CD14-positive monocyte (primary cell): Measurements from ENCODE around the gene NSG1. TPM values are rescaled to one million over a fixed set of nuclear protein-coding genes. Genes with fewer than 3 reads are reported as not detected.
A peak's percentile ranks its signal among the peaks of the same experiment; 100 is the strongest.

ENCODE experiments used
- DNase-seq, 3 donors: peaks; one replicate each; pipeline ENCODE4 v3.0.0-alpha.2; 2011 to 2022
- H2AFZ ChIP-seq: 2 replicates; pipeline ENCODE4 v1.6.0; 2012; ENCODE audit warnings: mild to moderate bottlenecking, low read depth, low read length, inconsistent platforms; ENCODE audit not compliant: insufficient read depth, poor library complexity, severe bottlenecking
- H3K27ac ChIP-seq, 2 donors: 1 replicate in 1 of 2; 2 replicates in 1 of 2; pipeline ENCODE4 v1.5.1; 2012 to 2013; ENCODE audit warnings: low read length in 2 of 2, control low read depth in 1 of 2, inconsistent platforms in 1 of 2, low read depth in 1 of 2, mild to moderate bottlenecking in 1 of 2
- H3K27me3 ChIP-seq, 2 donors: one replicate each; pipeline versions ENCODE4 v1.6.0 to v1.6.1; 2011 to 2013; ENCODE audit warnings: low read length in 2 of 2; ENCODE audit not compliant: control insufficient read depth in 2 of 2, insufficient read depth in 2 of 2
- H3K36me3 ChIP-seq, 2 donors: replicated peaks in 1 of 2; 1 replicate in 1 of 2; 2 replicates in 1 of 2; pipeline versions ENCODE4 v1.5.1 to v1.6.1; 2012 to 2013; ENCODE audit warnings: low read length in 2 of 2, control low read depth in 1 of 2, inconsistent platforms in 1 of 2, mild to moderate bottlenecking in 1 of 2; ENCODE audit not compliant: insufficient read depth in 2 of 2, control insufficient read depth in 1 of 2
- H3K4me1 ChIP-seq, 2 donors: 1 replicate in 1 of 2; 2 replicates in 1 of 2; pipeline versions ENCODE4 v1.5.1 to v1.6.1; 2012 to 2013; ENCODE audit warnings: low read length in 2 of 2, control low read depth in 1 of 2, inconsistent platforms in 1 of 2, mild to moderate bottlenecking in 1 of 2, moderate library complexity in 1 of 2; ENCODE audit not compliant: insufficient read depth in 2 of 2, control insufficient read depth in 1 of 2
- H3K4me2 ChIP-seq: replicated peaks from 2 replicates; pipeline ENCODE3; 2012; ENCODE audit warnings: low read length, moderate library complexity, mild to moderate bottlenecking; ENCODE audit not compliant: poor library complexity, severe bottlenecking; ENCODE audit errors: extremely low read depth
- H3K4me3 ChIP-seq, 3 experiments: fragments of 200-600 bp in 1 of 3; sonication (generic) in 1 of 3; replicated peaks in 1 of 3; 1 replicate in 2 of 3; 2 replicates in 1 of 3; pipeline ENCODE4 v1.5.1; 2011 to 2013; ENCODE audit warnings: low read length in 3 of 3, mild to moderate bottlenecking in 3 of 3, control low read depth in 2 of 3, low read depth in 2 of 3, inconsistent platforms in 1 of 3, moderate library complexity in 1 of 3
- H3K79me2 ChIP-seq: 2 replicates; pipeline ENCODE4 v1.6.0; 2012; ENCODE audit warnings: mild to moderate bottlenecking, control low read depth, inconsistent platforms, low read length, moderate library complexity; ENCODE audit not compliant: insufficient read depth
- H3K9ac ChIP-seq: 2 replicates; pipeline ENCODE4 v1.6.0; 2017; ENCODE audit warnings: low read length, mild to moderate bottlenecking; ENCODE audit not compliant: insufficient read depth, poor library complexity, severe bottlenecking
- H3K9me3 ChIP-seq, 2 donors: replicated peaks in 1 of 2; 1 replicate in 1 of 2; 2 replicates in 1 of 2; pipeline versions ENCODE4 v1.5.1 to v1.6.1; 2012 to 2013; ENCODE audit warnings: low read length in 2 of 2, control low read depth in 1 of 2; ENCODE audit not compliant: control insufficient read depth in 1 of 2, insufficient read depth in 1 of 2
- H4K20me1 ChIP-seq: 2 replicates; pipeline ENCODE4 v1.6.0; 2012; ENCODE audit warnings: mild to moderate bottlenecking, low read length, control low read depth, moderate library complexity; ENCODE audit not compliant: insufficient read depth
- H3K27ac Mint-ChIP-seq, 7 donors: one replicate each; pipeline ENCODE4 v1.8.0; 2020; ENCODE audit warnings: mild to moderate bottlenecking in 7 of 7, mixed read lengths in 7 of 7, moderate library complexity in 6 of 7, inconsistent platforms in 2 of 7
- H3K27me3 Mint-ChIP-seq, 3 donors: one replicate each; pipeline ENCODE4 v1.8.0; 2021 to 2022; ENCODE audit warnings: low read depth in 3 of 3, mild to moderate bottlenecking in 3 of 3, mixed read lengths in 3 of 3, moderate library complexity in 3 of 3, inconsistent platforms in 1 of 3
- H3K36me3 Mint-ChIP-seq, 2 donors: one replicate each; pipeline ENCODE4 v1.8.0; 2020; ENCODE audit warnings: mixed read lengths in 2 of 2, inconsistent platforms in 1 of 2, mild to moderate bottlenecking in 1 of 2
- H3K4me1 Mint-ChIP-seq: one replicate; pipeline ENCODE4 v1.8.0; 2020; ENCODE audit warnings: mild to moderate bottlenecking, mixed read lengths
- H3K4me3 Mint-ChIP-seq, 2 donors: one replicate each; pipeline ENCODE4 v1.8.0; 2020; ENCODE audit warnings: mild to moderate bottlenecking in 2 of 2, mixed read lengths in 2 of 2, moderate library complexity in 1 of 2
- H3K9me3 Mint-ChIP-seq, 7 donors: one replicate each; pipeline ENCODE4 v1.8.0; 2020 to 2022; ENCODE audit warnings: mixed read lengths in 7 of 7, mild to moderate bottlenecking in 6 of 7, moderate library complexity in 6 of 7, inconsistent platforms in 2 of 7
- CTCF ChIP-seq: fragments of 200-600 bp; IDR thresholded peaks from one replicate; pipeline ENCODE4 v1.8.0; 2022; ENCODE audit warnings: antibody characterized with exemption, mild to moderate bottlenecking
- WGBS: methylation state at CpG from one replicate; pipeline ENCODE4 v1.1.5; 2013; ENCODE audit warnings: missing lambda C conversion rate; ENCODE audit not compliant: insufficient coverage; 5-methylcytosine and 5-hydroxymethylcytosine counted together
- intact Hi-C, 2 donors: fragments of 100-400 bp; cut with micrococcal nuclease; formaldehyde crosslinking; loops; one replicate each; pipeline versions ENCODE4 v1.15.0 to v1.15.1; 2023
- polyA plus RNA-seq, 3 donors: library from polyadenylated mRNA; depleted of rRNA in 1 of 3; unstranded in 2 of 3; stranded (reverse) in 1 of 3; fragments of 300-500 nt in 2 of 3; fragments of >200 nt in 1 of 3; fragmentation: Illumina TruSeq in 2 of 3; gene quantifications; 1 replicate in 2 of 3; 2 replicates in 1 of 3; pipeline ENCODE4 v1.2.3, GENCODE V29; 2012 to 2021

NSG1 gene
- polyA plus RNA-seq, 3 donors: 0.10 TPM; not detected in 2

DNA sequence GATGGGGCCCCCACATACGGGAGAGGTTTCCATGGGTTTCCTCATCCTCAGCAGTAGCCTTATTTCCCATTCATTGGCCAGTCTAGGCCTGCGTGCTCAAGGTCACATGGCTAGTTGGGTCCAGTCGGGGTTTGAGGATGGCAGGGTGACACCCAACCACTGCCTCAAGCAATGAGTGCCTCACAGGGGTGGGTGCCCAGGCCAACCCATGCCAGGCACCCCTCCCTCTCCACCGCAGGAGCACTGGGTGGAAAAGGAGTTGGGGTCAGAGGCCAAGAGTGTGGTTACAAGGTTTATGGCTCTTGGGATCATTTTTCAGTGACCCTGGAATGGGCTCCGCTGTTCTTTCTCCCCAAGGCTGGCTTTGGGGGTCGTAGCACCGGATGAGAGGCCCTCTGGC lies 3.1 kb downstream of the NSG1 start:
- peaks cover 0 to 6% (median 2%) of the 10 kb centered on the region in 7 donors for H3K9me3 Mint-ChIP-seq
- H3K36me3 Mint-ChIP-seq: no peaks in the 10 kb centered on the region
- peaks cover 35 to 64% (median 52%) of the 10 kb centered on the region in 3 donors for H3K27me3 Mint-ChIP-seq
- Histone ChIP-seq H2AFZ (no peak overlapping the region), H3K27ac (no peak overlapping the region), H3K4me2 (no peak overlapping the region), H3K4me1 (no peaks in the 10 kb centered on the region), H4K20me1 (no peaks in the 10 kb centered on the region), H3K36me3 (no peaks in the 10 kb centered on the region), H3K9me3 (no peaks in the 10 kb centered on the region), H3K4me3 (no peak overlapping the region), H3K79me2 (no peaks in the 10 kb centered on the region), H3K9ac (no peak overlapping the region), H3K27me3 (peaks cover 13 to 39% of the 10 kb centered on the region in 2 donors)
- intact Hi-C loops: no loop called here
- no peak for DNase-seq
- H3K4me3 Mint-ChIP-seq: no peak overlapping the region
- no peak for TF ChIP-seq CTCF
- H3K27ac Mint-ChIP-seq: no peak overlapping the region
- 63% methylated on average over 4 of the region's 7 CpGs for WGBS
- H3K4me1 Mint-ChIP-seq: peaks cover 4% of the 10 kb centered on the region

DNA sequence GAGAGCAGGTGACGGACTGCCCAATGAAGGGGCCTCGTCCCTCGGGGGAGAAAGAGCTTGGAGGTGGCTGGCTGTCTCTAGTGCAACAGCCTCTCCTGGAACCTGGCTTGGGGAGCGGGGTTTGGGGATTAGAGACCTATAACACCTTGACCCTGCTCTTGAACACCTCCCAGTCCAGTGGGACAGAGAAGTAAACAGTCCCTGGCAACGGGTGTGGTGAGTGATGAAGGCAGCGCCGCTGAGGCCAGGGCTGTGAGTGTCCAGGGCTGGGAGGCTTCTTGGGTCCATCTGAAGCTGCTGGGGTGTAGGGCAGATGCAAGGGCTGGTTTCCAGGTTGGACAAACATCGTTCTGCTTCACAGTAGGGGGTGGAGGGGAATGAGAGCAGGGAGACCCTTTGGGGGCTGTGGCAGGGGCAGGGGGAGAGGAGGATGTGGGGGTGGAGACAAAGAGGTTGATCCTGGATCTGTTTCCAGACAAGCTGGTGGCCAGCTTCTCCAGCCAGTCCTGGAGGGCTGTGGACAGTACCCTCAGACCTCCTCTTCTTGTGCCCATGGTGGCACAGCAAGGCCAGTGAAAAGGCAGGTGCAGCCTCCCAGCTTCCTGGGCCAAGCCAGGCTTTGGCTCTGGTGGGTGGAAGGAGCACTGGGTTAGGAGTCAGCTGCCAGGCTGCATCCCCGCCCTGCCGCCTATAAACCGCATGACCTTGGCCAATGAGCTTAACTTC lies 3.8 kb downstream of the NSG1 start:
- Mint-ChIP-seq H3K36me3 (no peaks in the 10 kb centered on the region), H3K4me3 (no peak overlapping the region), H3K27me3 (peaks cover 32 to 64% (median 46%) of the 10 kb centered on the region in 3 donors), H3K27ac (peak overlapping the region in 1 of 7 donors; percentile 77), H3K9me3 (peaks cover 0 to 6% (median 2%) of the 10 kb centered on the region in 7 donors), H3K4me1 (peaks cover 4% of the 10 kb centered on the region)
- Histone ChIP-seq H3K27ac (no peak overlapping the region), H3K9me3 (no peaks in the 10 kb centered on the region), H3K4me2 (no peak overlapping the region), H4K20me1 (no peaks in the 10 kb centered on the region), H3K27me3 (peaks cover 13 to 36% of the 10 kb centered on the region in 2 donors), H3K4me3 (no peak overlapping the region), H3K9ac (no peak overlapping the region), H3K79me2 (no peaks in the 10 kb centered on the region), H2AFZ (no peak overlapping the region), H3K4me1 (no peaks in the 10 kb centered on the region), H3K36me3 (no peaks in the 10 kb centered on the region)
- DNase-seq: no peak
- intact Hi-C loops: no loop called here
- TF ChIP-seq CTCF: no peak
- 81% methylated on average over 4 of the region's 11 CpGs for WGBS
